PC-9 (cell line): ENCODE measurements around the gene MC5R. TPM values are rescaled to one million over a fixed set of nuclear protein-coding genes. Genes with fewer than 3 reads are reported as not detected.

Experiments used
- BruUV-seq: library from RNA; stranded (reverse); fragments of 400-500 nt; replicated peaks from 2 replicates; lab custom pipeline; 2021; lab: Mats Ljungman, UMichigan
- CTCF ChIA-PET: fragments of 300-600 bp; sonication (Branson Sonifier 250); formaldehyde crosslinking; loops from one replicate; lab custom pipeline; 2022; ENCODE audit warnings: antibody characterized with exemption; lab: Charles Lee
- POLR2A ChIA-PET: fragments of 300-600 bp; sonication (Branson Sonifier 250); formaldehyde crosslinking; loops from one replicate; lab custom pipeline; 2022; ENCODE audit warnings: antibody characterized with exemption; ENCODE audit not compliant: unreplicated experiment; lab: Charles Lee
- DNase-seq, 2 experiments: peaks; one replicate each; pipeline versions ENCODE4 v3.0.0 to v3.0.0-alpha.2; 2015 to 2022; ENCODE audit warnings: mixed read lengths in 1 of 2
- H2AFZ ChIP-seq: fragments of 200-600 bp; sonication (generic); 2 replicates; pipeline ENCODE4 v1.8.1; 2017; ENCODE audit warnings: antibody characterized with exemption
- H3F3A ChIP-seq: fragments of 200-600 bp; sonication (generic); 2 replicates; pipeline ENCODE4 v1.8.1; 2017; ENCODE audit warnings: antibody characterized with exemption, mild to moderate bottlenecking, low read depth; ENCODE audit not compliant: insufficient read depth
- H3K27ac ChIP-seq: fragments of 200-600 bp; sonication (generic); 2 replicates; pipeline ENCODE4 v1.6.1; 2016; ENCODE audit warnings: mixed run types
- H3K27me3 ChIP-seq: fragments of 200-600 bp; sonication (generic); 2 replicates; pipeline ENCODE4 v1.6.1; 2016; ENCODE audit warnings: low read depth, mixed run types; ENCODE audit not compliant: insufficient read depth
- H3K36me3 ChIP-seq: fragments of 200-600 bp; sonication (generic); 2 replicates; pipeline ENCODE4 v1.6.1; 2016; ENCODE audit warnings: low read depth, mixed run types
- H3K4me1 ChIP-seq: fragments of 200-600 bp; sonication (generic); replicated peaks from 2 replicates; pipeline ENCODE4 v1.6.1; 2016; ENCODE audit warnings: mixed run types; ENCODE audit not compliant: insufficient read depth
- H3K4me2 ChIP-seq: fragments of 200-600 bp; sonication (generic); 2 replicates; pipeline ENCODE4 v1.6.1; 2017; ENCODE audit warnings: mixed run types
- H3K4me3 ChIP-seq: fragments of 200-600 bp; sonication (generic); 2 replicates; pipeline ENCODE4 v1.6.1; 2016; ENCODE audit warnings: mixed run types
- H3K79me2 ChIP-seq: fragments of 200-600 bp; sonication (generic); 2 replicates; pipeline ENCODE4 v1.6.1; 2017; ENCODE audit warnings: low read depth, mixed run types
- H3K9me2 ChIP-seq: fragments of 200-600 bp; sonication (generic); 2 replicates; pipeline ENCODE4 v1.8.1; 2017; ENCODE audit warnings: mild to moderate bottlenecking; ENCODE audit not compliant: insufficient read depth
- H3K9me3 ChIP-seq: fragments of 200-600 bp; sonication (generic); 2 replicates; pipeline ENCODE4 v1.8.1; 2016; ENCODE audit warnings: low read depth; ENCODE audit not compliant: insufficient read depth
- H4K20me1 ChIP-seq: fragments of 200-600 bp; sonication (generic); 2 replicates; pipeline ENCODE4 v1.8.1; 2017; ENCODE audit not compliant: insufficient read depth
- EZH2 ChIP-seq: fragments of 200-600 bp; sonication (generic); IDR thresholded peaks from 2 replicates; pipeline ENCODE4 v1.8.0; 2017; ENCODE audit warnings: antibody characterized with exemption, low read depth
- intact Hi-C: fragments of 100-400 bp; cut with micrococcal nuclease; formaldehyde crosslinking; loops from one replicate; pipeline ENCODE4 v1.10.0; 2022; ENCODE audit not compliant: unreplicated experiment
- total RNA-seq: library from RNA; stranded (reverse); gene quantifications from 2 replicates; pipeline ENCODE4 v1.2.3, GENCODE V29; 2021
- TF ChIP-seq, protein P1 (sequence below): fragments of 200-600 bp; sonication (generic); conservative IDR thresholded peaks from 2 replicates; pipeline ENCODE4 v1.6.1; 2017; ENCODE audit warnings: mixed run types, antibody characterized with exemption, mild to moderate bottlenecking, moderate library complexity

MC5R gene
- total RNA-seq, 1 experiment from 2014 or later: not detected

DNA sequence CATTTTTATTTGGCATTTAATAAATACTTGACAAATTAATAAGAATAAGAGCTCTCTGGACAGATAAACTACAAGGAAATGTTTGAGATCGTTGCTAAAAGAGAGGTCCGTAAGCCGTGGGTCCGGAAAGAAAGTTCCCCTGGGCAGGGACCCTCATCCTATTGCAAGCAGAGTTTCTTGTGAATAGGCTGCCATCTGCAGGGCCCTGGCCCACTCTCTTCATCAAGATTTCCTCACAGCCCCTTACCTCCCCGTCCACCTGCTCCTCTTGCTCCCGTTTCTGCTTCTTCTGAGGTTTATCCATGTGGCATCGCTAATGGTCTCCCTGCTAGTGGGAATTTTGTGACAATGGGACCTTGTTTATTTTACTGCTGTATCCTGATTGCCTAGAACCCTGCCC is 30.1 kb upstream of the MC5R start:
- ChIA-PET CTCF (no interaction called here), POLR2A (interaction anchor here (0.6 kb wide), 1 partner anchor 17 kb away, joined by 4 read pairs; no protein-coding TSS in a partner anchor)
- Histone ChIP-seq H3K4me1 (peaks cover 13% of the 10 kb centered on the region), H4K20me1 (no peaks in the 10 kb centered on the region), H3K4me2 (no peak overlapping the region), H3K27me3 (no peaks in the 10 kb centered on the region), H3K36me3 (no peaks in the 10 kb centered on the region), H3K9me2 (no peaks in the 10 kb centered on the region), H3K79me2 (no peaks in the 10 kb centered on the region), H3K4me3 (no peak overlapping the region), H3K27ac (no peak overlapping the region), H2AFZ (no peak overlapping the region), H3K9me3 (no peaks in the 10 kb centered on the region), H3F3A (no peaks in the 10 kb centered on the region)
- TF ChIP-seq, protein P1, sequence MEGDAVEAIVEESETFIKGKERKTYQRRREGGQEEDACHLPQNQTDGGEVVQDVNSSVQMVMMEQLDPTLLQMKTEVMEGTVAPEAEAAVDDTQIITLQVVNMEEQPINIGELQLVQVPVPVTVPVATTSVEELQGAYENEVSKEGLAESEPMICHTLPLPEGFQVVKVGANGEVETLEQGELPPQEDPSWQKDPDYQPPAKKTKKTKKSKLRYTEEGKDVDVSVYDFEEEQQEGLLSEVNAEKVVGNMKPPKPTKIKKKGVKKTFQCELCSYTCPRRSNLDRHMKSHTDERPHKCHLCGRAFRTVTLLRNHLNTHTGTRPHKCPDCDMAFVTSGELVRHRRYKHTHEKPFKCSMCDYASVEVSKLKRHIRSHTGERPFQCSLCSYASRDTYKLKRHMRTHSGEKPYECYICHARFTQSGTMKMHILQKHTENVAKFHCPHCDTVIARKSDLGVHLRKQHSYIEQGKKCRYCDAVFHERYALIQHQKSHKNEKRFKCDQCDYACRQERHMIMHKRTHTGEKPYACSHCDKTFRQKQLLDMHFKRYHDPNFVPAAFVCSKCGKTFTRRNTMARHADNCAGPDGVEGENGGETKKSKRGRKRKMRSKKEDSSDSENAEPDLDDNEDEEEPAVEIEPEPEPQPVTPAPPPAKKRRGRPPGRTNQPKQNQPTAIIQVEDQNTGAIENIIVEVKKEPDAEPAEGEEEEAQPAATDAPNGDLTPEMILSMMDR: no peak
- TF ChIP-seq EZH2: no peak
- DNase-seq: no peak
- intact Hi-C loops: no loop called here
- BruUV-seq: no TSS peak

DNA sequence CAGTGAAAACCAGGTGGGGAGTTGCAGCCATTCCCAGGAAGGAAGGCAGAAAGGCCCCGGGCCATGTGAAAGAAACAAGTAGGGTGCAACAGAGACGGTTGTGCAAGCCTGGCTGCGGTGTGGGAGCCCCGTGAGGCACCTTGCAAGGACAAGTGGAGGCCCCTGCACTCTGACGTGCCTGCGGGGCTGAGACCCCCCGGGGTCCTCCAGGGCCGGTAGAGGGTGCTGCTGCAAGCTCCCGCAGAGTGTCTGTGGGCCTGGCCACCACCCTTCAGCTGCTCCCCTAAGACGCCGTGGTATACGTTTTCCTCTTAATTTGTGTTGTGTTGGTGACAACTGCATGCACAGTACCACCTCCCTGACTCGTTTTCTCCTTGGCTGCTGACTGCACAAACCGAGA is 27.4 kb upstream of the MC5R start:
- no peaks in the 10 kb centered on the region for H3K9me3 ChIP-seq
- H3K9me2 ChIP-seq: no peaks in the 10 kb centered on the region
- TF ChIP-seq, protein P1: no peak
- no peak for TF ChIP-seq EZH2
- H4K20me1 ChIP-seq: no peaks in the 10 kb centered on the region
- H3K4me2 ChIP-seq: peak overlapping the region; percentile 38
- H3K4me3 ChIP-seq: no peak overlapping the region
- POLR2A ChIA-PET: interaction anchor here (0.6 to 1.2 kb wide), 3 partner anchors 52 to 805 kb away, joined by 4 to 6 read pairs (median 6); partner anchors contain the start of gene CEP192
- no peaks in the 10 kb centered on the region for H3K36me3 ChIP-seq
- 0 out of 2 replicates have a peak overlapping the region, but pooled peaks have one; percentile 60 for H2AFZ ChIP-seq
- H3K27ac ChIP-seq: no peak overlapping the region
- no peaks in the 10 kb centered on the region for H3F3A ChIP-seq
- no peaks in the 10 kb centered on the region for H3K27me3 ChIP-seq
- H3K79me2 ChIP-seq: no peaks in the 10 kb centered on the region
- TSS peak; percentile 76 for BruUV-seq
- peak in 1 of 2 experiments; percentile 38 for DNase-seq
- peaks cover 13% of the 10 kb centered on the region for H3K4me1 ChIP-seq
- intact Hi-C loops: loop anchor here (5.0 kb wide), 1 partner anchor 164 kb away; no protein-coding TSS in a partner anchor
- CTCF ChIA-PET: interaction anchor here (0.6 to 1.4 kb wide), 2 partner anchors 17 to 347 kb away, joined by 5 to 10 read pairs; no protein-coding TSS in a partner anchor

DNA sequence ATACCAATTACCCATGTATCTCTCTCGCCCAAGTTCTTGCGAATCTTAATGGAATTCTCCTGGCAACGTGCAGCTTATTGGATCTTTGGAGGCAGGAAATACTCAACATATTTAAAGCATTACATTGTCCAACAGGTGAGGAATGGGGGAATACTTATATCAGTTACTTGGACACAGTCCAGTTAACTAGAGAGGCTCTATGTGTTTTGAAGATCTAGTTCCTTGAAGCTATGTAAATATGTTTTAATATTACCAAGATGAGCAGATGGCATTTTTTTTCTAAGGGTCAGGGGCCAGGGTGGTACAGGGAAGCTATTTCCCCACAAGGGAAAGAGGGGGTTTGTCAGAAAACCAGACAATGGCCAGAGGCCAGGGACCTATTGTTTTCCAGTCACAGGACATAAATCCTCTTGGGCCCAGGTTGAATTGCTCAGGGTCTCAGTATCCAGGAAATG is 26.8 kb upstream of the MC5R start:
- no peak overlapping the region for H3K4me3 ChIP-seq
- H3K36me3 ChIP-seq: no peaks in the 10 kb centered on the region
- DNase-seq: peak; percentile 58 to 79
- ChIA-PET POLR2A (interaction anchor here (0.6 to 1.2 kb wide), 4 partner anchors 19 to 806 kb away, joined by 4 to 6 read pairs (median 5); partner anchors contain the start of gene CEP192), CTCF (interaction anchor here (0.6 to 1.4 kb wide), 6 partner anchors 10 to 347 kb away, joined by 3 to 10 read pairs (median 4); partner anchors contain the start of genes FAM210A and RNMT)
- H3K27me3 ChIP-seq: no peaks in the 10 kb centered on the region
- H3F3A ChIP-seq: no peaks in the 10 kb centered on the region
- no peaks in the 10 kb centered on the region for H4K20me1 ChIP-seq
- BruUV-seq: no TSS peak
- H3K79me2 ChIP-seq: no peaks in the 10 kb centered on the region
- TF ChIP-seq, protein P1: no peak
- no peak for TF ChIP-seq EZH2
- H3K9me3 ChIP-seq: no peaks in the 10 kb centered on the region
- H2AFZ ChIP-seq: 0 out of 2 replicates have a peak overlapping the region, but pooled peaks have one; percentile 60
- peaks cover 13% of the 10 kb centered on the region for H3K4me1 ChIP-seq
- H3K27ac ChIP-seq: no peak overlapping the region
- H3K4me2 ChIP-seq: peak overlapping the region; percentile 38
- H3K9me2 ChIP-seq: no peaks in the 10 kb centered on the region
- intact Hi-C loops: loop anchor here (1.0 to 5.0 kb wide), 2 partner anchors 87 to 165 kb away; no protein-coding TSS in a partner anchor
